GM12801 (cell line): ENCODE measurements around the gene MAN1C1.

ENCODE experiments used
- TF ChIP-seq, protein P1 (sequence below): IDR thresholded peaks from one replicate; pipeline ENCODE4 v1.5.1; 2011; ENCODE audit warnings: control low read depth; ENCODE audit not compliant: insufficient read length; ENCODE audit errors: extremely low read depth

MAN1C1 gene

DNA sequence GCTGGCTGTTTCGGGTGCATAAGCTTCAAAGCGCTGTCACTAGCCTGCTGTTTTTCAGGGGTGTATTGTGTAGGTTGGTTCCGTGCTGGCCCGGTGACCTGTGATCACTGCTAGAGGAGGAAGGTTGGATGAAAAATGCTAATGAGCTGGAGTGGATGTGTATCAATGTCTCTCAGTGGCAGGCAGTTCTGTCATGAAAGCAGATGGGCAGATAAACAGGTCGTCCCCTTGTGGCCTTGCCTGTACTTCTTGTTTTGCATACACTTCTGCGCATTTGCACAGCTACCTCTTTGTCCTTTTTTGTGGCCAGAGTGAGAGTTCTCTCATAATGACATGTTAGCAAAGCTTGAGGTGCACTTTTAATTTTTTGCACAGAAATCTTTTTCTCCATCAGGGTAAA, 186.3 kb downstream of the MAN1C1 start:
- TF ChIP-seq, protein P1, sequence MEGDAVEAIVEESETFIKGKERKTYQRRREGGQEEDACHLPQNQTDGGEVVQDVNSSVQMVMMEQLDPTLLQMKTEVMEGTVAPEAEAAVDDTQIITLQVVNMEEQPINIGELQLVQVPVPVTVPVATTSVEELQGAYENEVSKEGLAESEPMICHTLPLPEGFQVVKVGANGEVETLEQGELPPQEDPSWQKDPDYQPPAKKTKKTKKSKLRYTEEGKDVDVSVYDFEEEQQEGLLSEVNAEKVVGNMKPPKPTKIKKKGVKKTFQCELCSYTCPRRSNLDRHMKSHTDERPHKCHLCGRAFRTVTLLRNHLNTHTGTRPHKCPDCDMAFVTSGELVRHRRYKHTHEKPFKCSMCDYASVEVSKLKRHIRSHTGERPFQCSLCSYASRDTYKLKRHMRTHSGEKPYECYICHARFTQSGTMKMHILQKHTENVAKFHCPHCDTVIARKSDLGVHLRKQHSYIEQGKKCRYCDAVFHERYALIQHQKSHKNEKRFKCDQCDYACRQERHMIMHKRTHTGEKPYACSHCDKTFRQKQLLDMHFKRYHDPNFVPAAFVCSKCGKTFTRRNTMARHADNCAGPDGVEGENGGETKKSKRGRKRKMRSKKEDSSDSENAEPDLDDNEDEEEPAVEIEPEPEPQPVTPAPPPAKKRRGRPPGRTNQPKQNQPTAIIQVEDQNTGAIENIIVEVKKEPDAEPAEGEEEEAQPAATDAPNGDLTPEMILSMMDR: no peak

DNA sequence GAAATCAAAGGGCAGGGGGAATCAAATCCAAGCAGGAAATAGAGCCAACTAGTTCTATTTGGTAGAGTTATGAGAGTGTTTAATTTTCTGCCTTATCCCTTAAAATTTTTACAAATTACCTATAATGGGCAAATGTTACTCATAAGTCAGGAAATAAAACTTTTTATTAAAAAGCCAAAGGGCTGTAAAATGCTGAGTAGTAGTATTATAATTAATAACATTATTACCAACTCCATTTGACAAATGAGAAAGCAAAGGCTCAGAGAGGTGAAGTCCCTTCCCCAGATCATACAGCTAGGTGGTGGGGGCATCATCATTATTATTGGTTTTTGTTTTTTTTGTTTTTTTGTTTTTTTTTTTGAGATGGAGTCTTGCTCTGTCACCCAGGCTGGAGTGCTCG, 186.8 kb downstream of the MAN1C1 start:
- TF ChIP-seq, protein P1: no peak

DNA sequence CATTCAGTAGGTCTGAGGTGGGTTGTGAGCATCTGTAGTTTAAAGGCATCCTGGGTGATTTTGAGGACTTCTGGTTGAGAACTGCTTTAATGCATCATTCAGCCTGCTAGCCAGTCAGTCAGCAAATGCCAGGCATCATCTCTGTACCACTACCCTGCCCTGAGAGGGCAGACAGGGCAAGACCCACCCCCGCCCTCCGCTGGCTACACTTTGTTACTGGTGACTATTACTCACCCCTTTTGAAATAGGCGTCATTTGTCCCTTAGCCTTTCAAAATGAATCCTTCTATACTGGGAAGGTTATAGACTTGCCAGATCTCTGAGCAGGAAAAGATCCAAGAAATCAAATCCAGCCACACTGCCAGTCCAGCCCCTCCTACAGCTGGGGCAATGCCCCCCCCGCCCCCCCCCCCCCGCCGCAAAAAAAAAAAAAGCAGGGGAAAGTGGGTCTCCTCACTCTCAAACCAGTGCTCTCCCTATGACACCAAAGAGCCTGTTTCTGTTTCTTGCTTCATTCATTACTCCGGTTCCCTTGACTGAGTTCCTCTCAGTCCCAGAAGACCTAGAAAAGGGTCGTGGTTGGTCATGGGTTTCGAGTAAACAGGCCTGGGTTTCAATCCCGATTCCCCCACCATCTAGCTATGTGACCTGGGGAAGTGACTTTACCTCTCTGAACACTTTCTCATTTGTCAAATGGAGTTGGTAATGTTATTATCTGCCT, 187.8 kb downstream of the MAN1C1 start:
- TF ChIP-seq, protein P1: no peak

DNA sequence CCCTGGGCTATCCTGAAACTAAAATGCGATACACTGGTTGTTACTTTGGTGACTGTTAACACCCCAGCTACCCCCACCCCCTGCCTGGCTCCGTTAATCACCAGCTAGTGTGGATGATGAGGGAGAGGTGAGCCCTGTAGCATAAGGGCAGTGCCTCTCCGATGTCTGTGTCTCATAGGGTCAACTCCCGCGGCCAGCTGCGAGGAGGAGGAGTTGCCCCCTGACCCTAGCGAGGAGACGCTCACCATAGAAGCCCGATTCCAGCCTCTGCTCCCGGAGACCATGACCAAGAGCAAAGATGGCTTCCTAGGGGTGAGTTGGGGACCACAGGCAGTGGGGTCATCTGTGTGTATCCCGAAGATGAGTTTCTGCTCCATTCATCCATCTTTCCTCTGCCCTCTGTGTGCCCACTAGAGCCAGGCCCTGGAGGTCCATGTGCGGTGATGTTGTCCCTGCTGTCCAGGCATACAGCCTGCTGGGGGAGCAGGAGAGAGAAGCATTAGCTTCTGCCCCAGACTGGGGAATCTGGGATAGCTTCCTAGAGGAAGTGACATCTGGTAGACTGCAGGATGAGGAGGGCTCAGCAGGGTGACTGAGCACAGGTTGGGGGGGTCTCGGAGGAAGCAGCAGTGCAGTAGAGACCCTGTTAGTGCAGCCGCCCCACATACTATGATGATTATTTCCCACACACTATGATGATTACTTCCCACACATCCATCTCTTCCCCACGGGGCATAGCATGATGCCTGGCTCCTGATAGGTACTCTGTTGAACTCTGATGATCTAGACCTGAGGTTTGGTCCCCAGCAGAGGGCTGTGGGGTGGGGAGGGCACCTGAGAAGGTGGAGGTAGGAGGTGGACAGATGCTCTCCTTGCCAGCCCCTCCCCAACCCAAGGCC, 188.6 kb downstream of the MAN1C1 start:
- TF ChIP-seq, protein P1: no peak

DNA sequence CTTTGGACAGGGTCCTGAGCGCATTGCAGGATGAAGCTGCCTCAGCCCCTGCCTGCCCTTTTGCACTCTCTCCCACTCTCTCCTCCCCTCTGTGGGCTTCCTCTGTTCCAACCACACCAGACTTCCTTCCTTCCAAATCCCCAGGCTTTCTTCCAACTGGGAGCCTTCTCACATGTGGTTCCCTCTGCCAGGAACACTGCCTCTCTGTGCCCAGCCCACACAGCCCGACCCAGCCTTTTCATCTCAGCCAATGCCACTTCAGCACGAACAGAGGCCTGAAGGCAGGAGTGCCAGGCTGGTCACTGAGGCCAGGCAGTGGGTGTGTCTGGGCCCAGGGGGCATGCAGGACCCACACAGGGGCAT, 189.3 kb downstream of the MAN1C1 start:
- TF ChIP-seq, protein P1: no peak

DNA sequence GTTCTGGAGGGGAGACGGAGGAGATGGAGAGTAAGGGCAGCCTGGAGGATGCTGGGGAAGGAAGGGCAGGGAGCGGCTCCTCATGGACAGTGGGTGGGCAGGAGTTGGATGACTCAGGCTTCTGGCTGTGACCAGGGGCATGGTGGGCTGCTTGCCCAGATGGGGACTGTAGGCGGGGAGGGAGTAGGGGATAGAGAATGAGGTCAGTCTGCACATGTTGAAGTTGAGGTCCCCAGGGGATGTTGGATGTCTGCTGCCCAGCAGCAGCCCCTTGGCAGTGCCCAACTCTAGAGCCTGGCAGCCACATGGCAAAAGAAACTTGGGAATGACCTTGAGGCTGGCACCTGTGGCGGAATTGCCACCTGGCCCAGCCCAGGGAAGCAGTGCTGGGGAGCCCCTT, 189.8 kb downstream of the MAN1C1 start:
- TF ChIP-seq, protein P1: no peak

DNA sequence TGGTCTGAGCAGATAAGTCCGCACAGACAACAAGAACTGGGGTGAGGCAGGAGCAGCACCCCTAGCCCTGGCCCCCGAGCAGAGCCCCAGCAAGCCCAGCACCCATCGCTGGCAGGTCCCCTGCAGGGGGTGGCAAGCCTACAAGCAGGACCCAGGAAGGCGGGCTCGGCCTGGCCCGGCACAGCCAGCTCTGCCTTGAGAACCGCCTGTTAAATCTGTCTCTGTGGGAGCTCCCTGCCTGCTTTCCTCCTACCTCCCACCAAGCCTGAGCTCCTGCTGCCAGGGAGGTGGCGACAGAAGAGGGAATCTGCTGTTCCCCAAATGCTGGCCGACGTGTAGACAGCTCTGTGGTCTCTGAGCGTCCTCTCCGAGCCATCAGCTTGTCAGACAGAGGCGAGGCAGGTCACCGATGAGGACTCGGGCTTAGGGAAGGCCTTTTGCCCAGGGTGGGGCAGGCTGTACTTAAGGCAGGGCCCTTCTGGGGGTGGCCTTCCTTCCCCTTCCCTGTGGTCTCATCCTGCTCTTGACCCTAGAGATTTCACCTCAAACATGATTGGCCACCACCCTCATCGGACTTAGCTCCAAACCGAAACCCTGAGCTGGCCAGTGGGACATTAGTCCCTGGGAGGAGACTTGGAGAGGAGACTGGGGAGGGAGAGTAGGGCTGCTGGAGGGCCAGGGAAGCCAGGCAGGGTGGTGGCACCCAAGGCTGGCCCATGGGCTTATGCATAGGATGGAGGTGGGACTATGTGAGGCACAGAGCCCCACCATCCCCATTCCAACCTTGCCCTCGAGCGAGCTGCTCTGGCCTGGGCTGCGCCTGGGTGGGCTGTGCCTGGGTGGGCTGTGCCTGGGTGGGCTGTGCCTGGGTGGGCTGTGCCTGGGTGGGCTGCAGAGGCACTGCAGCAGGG, 191.1 kb downstream of the MAN1C1 start:
- TF ChIP-seq, protein P1: no peak
